Hepatocyte (in vitro differentiated cells): ENCODE results near the gene AP5S1. TPM values are rescaled to one million over a fixed set of nuclear protein-coding genes. Genes with fewer than 3 reads are reported as not detected.
"Not testable (repeated sequence)": the region's sequence is repeated elsewhere in the genome, so short reads cannot be mapped to it uniquely, and the experiment has no call there.

Source experiments
- DNase-seq: peaks from one replicate; pipeline ENCODE4 v3.0.0-alpha.2; 2016; ENCODE audit warnings: low spot score
- H2AFZ ChIP-seq: fragments of 200-600 bp; sonication (generic); 2 replicates; pipeline ENCODE4 v1.6.0; 2016; ENCODE audit warnings: antibody characterized with exemption, mild to moderate bottlenecking
- H3K27ac ChIP-seq: fragments of 200-600 bp; sonication (generic); 2 replicates; pipeline ENCODE4 v1.5.1; 2016; ENCODE audit warnings: mild to moderate bottlenecking
- H3K27me3 ChIP-seq: fragments of 200-600 bp; sonication (generic); 2 replicates; pipeline ENCODE4 v1.6.1; 2016
- H3K36me3 ChIP-seq: fragments of 200-600 bp; sonication (generic); replicated peaks from 2 replicates; pipeline ENCODE4 v1.5.1; 2016; ENCODE audit warnings: low read depth; ENCODE audit not compliant: insufficient read depth
- H3K4me1 ChIP-seq: fragments of 200-600 bp; sonication (generic); 2 replicates; pipeline ENCODE4 v1.5.1; 2016; ENCODE audit warnings: mild to moderate bottlenecking, moderate library complexity; ENCODE audit not compliant: insufficient read depth
- H3K4me2 ChIP-seq: fragments of 200-600 bp; sonication (generic); 2 replicates; pipeline ENCODE4 v1.6.0; 2016
- H3K4me3 ChIP-seq: fragments of 200-600 bp; sonication (generic); 2 replicates; pipeline ENCODE4 v1.5.1; 2016; ENCODE audit warnings: mild to moderate bottlenecking
- H3K79me2 ChIP-seq: fragments of 200-600 bp; sonication (generic); 2 replicates; pipeline ENCODE4 v1.6.0; 2017; ENCODE audit warnings: mild to moderate bottlenecking
- H3K9me2 ChIP-seq: fragments of 200-600 bp; sonication (generic); replicated peaks from 2 replicates; pipeline ENCODE4 v1.6.0; 2017; ENCODE audit warnings: mild to moderate bottlenecking; ENCODE audit not compliant: insufficient read depth
- H3K9me3 ChIP-seq: fragments of 200-600 bp; sonication (generic); 2 replicates; pipeline ENCODE4 v1.5.1; 2016; ENCODE audit warnings: low read depth, mild to moderate bottlenecking
- H4K20me1 ChIP-seq: fragments of 200-600 bp; sonication (generic); 2 replicates; pipeline ENCODE4 v1.6.0; 2016; ENCODE audit warnings: mild to moderate bottlenecking; ENCODE audit not compliant: insufficient read depth, poor library complexity, severe bottlenecking
- CTCF ChIP-seq: fragments of 200-600 bp; sonication (generic); IDR thresholded peaks from 2 replicates; pipeline ENCODE4 v1.5.1; 2016; ENCODE audit warnings: antibody characterized with exemption, mild to moderate bottlenecking; ENCODE audit not compliant: poor library complexity
- EZH2 ChIP-seq: fragments of 200-600 bp; sonication (generic); IDR thresholded peaks from 2 replicates; pipeline ENCODE4 v1.6.1; 2016; ENCODE audit warnings: antibody characterized with exemption, mild to moderate bottlenecking, borderline replicate concordance
- EZH2phosphoT487 ChIP-seq: fragments of 200-600 bp; sonication (generic); IDR thresholded peaks from one replicate; pipeline ENCODE4 v1.6.1; 2018; ENCODE audit warnings: antibody characterized with exemption, mild to moderate bottlenecking, low read depth, moderate library complexity; ENCODE audit not compliant: unreplicated experiment, severe bottlenecking
- WGBS: methylation state at CpG from one replicate; pipeline ENCODE4 v1.1.6; 2016; ENCODE audit warnings: low lambda C conversion rate; ENCODE audit errors: missing lambda C conversion rate; 5-methylcytosine and 5-hydroxymethylcytosine counted together
- polyA plus RNA-seq: library from polyadenylated mRNA; unstranded; fragments of >200 nt; fragmentation: Nextera tagmentation; extraction: Ambion mirVana; gene quantifications from 2 replicates; pipeline ENCODE4 v1.2.1, GENCODE V29; 2016
- total RNA-seq: library from RNA; depleted of rRNA; stranded (reverse); fragments of >200 nt; gene quantifications from 2 replicates; pipeline ENCODE4 v1.2.3, GENCODE V29; 2014

Gene AP5S1
- total and polyA plus RNA-seq, 2 experiments from 2014 or later = 13.8 to 21.8 TPM

- Histone ChIP-seq H3K9me2 (no peaks in the 10 kb centered on the region), H3K4me2 (no peak overlapping the region), H3K27me3 (no peaks in the 10 kb centered on the region), H3K4me3 (no peak overlapping the region), H2AFZ (no peak overlapping the region), H3K27ac (no peak overlapping the region), H3K9me3 (no peaks in the 10 kb centered on the region), H3K4me1 (no peaks in the 10 kb centered on the region), H3K79me2 (peaks cover 11% of the 10 kb centered on the region), H3K36me3 (no peaks in the 10 kb centered on the region), H4K20me1 (no peaks in the 10 kb centered on the region)
- TF ChIP-seq EZH2 = no peak
- TF ChIP-seq EZH2phosphoT487 = no peak
- TF ChIP-seq CTCF = no peak
- DNase-seq = no peak
- WGBS = 81% methylated on average over 7 of the region's 7 CpGs
Observed at GRCh38 chr20:3825526-3825925, 5.2 kb downstream of the AP5S1 start.

- peaks cover 8% of the 10 kb centered on the region for H3K79me2 ChIP-seq
- H3K27me3 ChIP-seq = no peaks in the 10 kb centered on the region
- no peak for DNase-seq
- no peaks in the 10 kb centered on the region for H3K9me2 ChIP-seq
- WGBS = 89% methylated on average over 4 of the region's 4 CpGs
- no peaks in the 10 kb centered on the region for H3K9me3 ChIP-seq
- H3K36me3 ChIP-seq = no peaks in the 10 kb centered on the region
- H4K20me1 ChIP-seq = no peaks in the 10 kb centered on the region
- H3K4me3 ChIP-seq = no peak overlapping the region
- H3K4me1 ChIP-seq = no peaks in the 10 kb centered on the region
- TF ChIP-seq EZH2 (no peak), CTCF (no peak), EZH2phosphoT487 (no peak)
- H2AFZ ChIP-seq = no peak overlapping the region
- no peak overlapping the region for H3K4me2 ChIP-seq
- H3K27ac ChIP-seq = no peak overlapping the region
Observed at GRCh38 chr20:3826420-3826819, 6.1 kb downstream of the AP5S1 start.

GRCh38 chr20:3828798-3829197, 8.5 kb downstream of the AP5S1 start:
- H3K9me3 ChIP-seq = no peaks in the 10 kb centered on the region
- TF ChIP-seq CTCF (no peak), EZH2 (no peak), EZH2phosphoT487 (no peak)
- H3K27ac ChIP-seq = no peak overlapping the region
- no peaks in the 10 kb centered on the region for H3K36me3 ChIP-seq
- DNase-seq = no peak
- no peaks in the 10 kb centered on the region for H3K79me2 ChIP-seq
- no peaks in the 10 kb centered on the region for H3K9me2 ChIP-seq
- WGBS = 89% methylated on average over 2 of the region's 3 CpGs
- no peaks in the 10 kb centered on the region for H4K20me1 ChIP-seq
- H3K4me1 ChIP-seq = no peaks in the 10 kb centered on the region
- H3K27me3 ChIP-seq = no peaks in the 10 kb centered on the region
- no peak overlapping the region for H3K4me3 ChIP-seq
- H3K4me2 ChIP-seq = no peak overlapping the region
- H2AFZ ChIP-seq = no peak overlapping the region

- H3K79me2 ChIP-seq, H3K9me2 ChIP-seq, H3K4me3 ChIP-seq, H3K36me3 ChIP-seq, H3K27me3 ChIP-seq, H4K20me1 ChIP-seq, H3K4me2 ChIP-seq, H3K9me3 ChIP-seq, H3K27ac ChIP-seq, DNase-seq, H2AFZ ChIP-seq, H3K4me1 ChIP-seq: not testable (repeated sequence)
- WGBS = 96% methylated on average over 5 of the region's 5 CpGs
Observed at GRCh38 chr20:3829891-3830290, 9.5 kb downstream of the AP5S1 start.
